H9 (cell line): ENCODE results near the gene KRTAP4-9. TPM values are rescaled to one million over a fixed set of nuclear protein-coding genes. Genes with fewer than 3 reads are reported as not detected.
"Not testable (repeated sequence)": the region's sequence is repeated elsewhere in the genome, so short reads cannot be mapped to it uniquely, and the experiment has no call there.

Source experiments
- DNase-seq: peaks from one replicate; pipeline ENCODE4 v3.0.0-alpha.2; 2017
- H2AFZ ChIP-seq: one replicate; pipeline ENCODE4 v1.6.1; 2013; ENCODE audit warnings: mild to moderate bottlenecking, low read length, control low read depth, moderate library complexity
- H2AK5ac ChIP-seq: 2 replicates; pipeline ENCODE4 v1.6.1; 2013; ENCODE audit warnings: low read length, control low read depth, mixed read lengths; ENCODE audit not compliant: insufficient read length
- H2BK120ac ChIP-seq: one replicate; pipeline ENCODE4 v1.6.1; 2013; ENCODE audit warnings: low read depth, mild to moderate bottlenecking, low read length, control low read depth, inconsistent platforms; ENCODE audit not compliant: poor library complexity, severe bottlenecking
- H2BK12ac ChIP-seq: 2 replicates; pipeline ENCODE4 v1.6.1; 2013; ENCODE audit warnings: low read length, control low read depth, mixed read lengths, low read depth; ENCODE audit not compliant: insufficient read length
- H2BK15ac ChIP-seq: 2 replicates; pipeline ENCODE4 v1.6.1; 2013; ENCODE audit warnings: low read depth, low read length, control low read depth
- H2BK20ac ChIP-seq: one replicate; pipeline ENCODE4 v1.6.1; 2013; ENCODE audit warnings: low read depth, mild to moderate bottlenecking, low read length, control low read depth, inconsistent platforms; ENCODE audit not compliant: poor library complexity, severe bottlenecking
- H2BK5ac ChIP-seq: 2 replicates; pipeline ENCODE4 v1.6.1; 2013; ENCODE audit warnings: low read length, control low read depth, mixed read lengths; ENCODE audit not compliant: insufficient read length
- H3K14ac ChIP-seq: 2 replicates; pipeline ENCODE4 v1.6.1; 2013; ENCODE audit warnings: low read length, control low read depth; ENCODE audit not compliant: insufficient read depth
- H3K18ac ChIP-seq: 2 replicates; pipeline ENCODE4 v1.6.1; 2013; ENCODE audit warnings: low read depth, mild to moderate bottlenecking, mixed read lengths, low read length, control low read depth; ENCODE audit not compliant: insufficient read length
- H3K23ac ChIP-seq: 2 replicates; pipeline ENCODE4 v1.6.1; 2013; ENCODE audit warnings: low read length, control low read depth, mixed read lengths, low read depth; ENCODE audit not compliant: insufficient read length
- H3K23me2 ChIP-seq: 2 replicates; pipeline ENCODE4 v1.6.1; 2013; ENCODE audit warnings: low read depth, mild to moderate bottlenecking, mixed read lengths, low read length, control low read depth; ENCODE audit not compliant: insufficient read length, poor library complexity, severe bottlenecking
- H3K27ac ChIP-seq: 2 replicates; pipeline ENCODE4 v1.5.1; 2013; ENCODE audit warnings: low read length, control low read depth, mixed read lengths, low read depth; ENCODE audit not compliant: insufficient read length
- H3K27me3 ChIP-seq: 2 replicates; pipeline ENCODE4 v1.6.1; 2013; ENCODE audit warnings: low read length, control low read depth, inconsistent platforms; ENCODE audit not compliant: insufficient read depth
- H3K4ac ChIP-seq: 2 replicates; pipeline ENCODE4 v1.6.1; 2013; ENCODE audit warnings: low read depth, mild to moderate bottlenecking, control low read depth, inconsistent platforms, low read length, moderate library complexity
- H3K4me1 ChIP-seq: 2 replicates; pipeline ENCODE4 v1.6.1; 2013; ENCODE audit warnings: low read length, control low read depth, inconsistent platforms; ENCODE audit not compliant: insufficient read depth
- H3K4me2 ChIP-seq: 2 replicates; pipeline ENCODE4 v1.6.1; 2013; ENCODE audit warnings: low read length, control low read depth, mixed read lengths; ENCODE audit not compliant: insufficient read length, insufficient read depth
- H3K56ac ChIP-seq: 2 replicates; pipeline ENCODE4 v1.6.1; 2013; ENCODE audit warnings: low read depth, mild to moderate bottlenecking, mixed read lengths, low read length, control low read depth; ENCODE audit not compliant: insufficient read length
- H3K79me1 ChIP-seq: 2 replicates; pipeline ENCODE4 v1.6.1; 2013; ENCODE audit warnings: low read depth, mild to moderate bottlenecking, moderate library complexity, low read length, control low read depth, inconsistent platforms; ENCODE audit not compliant: insufficient read depth, poor library complexity, severe bottlenecking
- H3K79me2 ChIP-seq: 2 replicates; pipeline ENCODE4 v1.6.1; 2013; ENCODE audit warnings: low read length, control low read depth, inconsistent platforms; ENCODE audit not compliant: insufficient read depth
- H3K9ac ChIP-seq: 2 replicates; pipeline ENCODE4 v1.6.1; 2013; ENCODE audit warnings: low read length, control low read depth, mixed read lengths; ENCODE audit not compliant: insufficient read length; ENCODE audit errors: extremely low read depth
- H3K9me3 ChIP-seq: one replicate; pipeline ENCODE4 v1.6.1; 2013; ENCODE audit warnings: low read depth, low read length, inconsistent platforms; ENCODE audit not compliant: control insufficient read depth
- H3T11ph ChIP-seq: one replicate; pipeline ENCODE4 v1.6.1; 2013; ENCODE audit warnings: mild to moderate bottlenecking, low read length, control low read depth, inconsistent platforms
- H4K20me1 ChIP-seq: one replicate; pipeline ENCODE4 v1.6.1; 2013; ENCODE audit not compliant: control insufficient read depth, insufficient read length, insufficient read depth
- H4K5ac ChIP-seq: 2 replicates; pipeline ENCODE4 v1.6.1; 2013; ENCODE audit warnings: low read depth, mild to moderate bottlenecking, mixed read lengths, low read length, control low read depth; ENCODE audit not compliant: insufficient read length
- H4K8ac ChIP-seq: replicated peaks from 2 replicates; pipeline ENCODE4 v1.6.1; 2013; ENCODE audit warnings: low read length, control low read depth, mixed read lengths, low read depth; ENCODE audit not compliant: insufficient read length
- H4K91ac ChIP-seq: 2 replicates; pipeline ENCODE4 v1.6.1; 2013; ENCODE audit warnings: low read depth, mild to moderate bottlenecking, moderate library complexity, mixed read lengths, low read length, control low read depth; ENCODE audit not compliant: insufficient read length
- H3K27ac Mint-ChIP-seq, 3 experiments: 2 replicates in 2 of 3; 3 replicates in 1 of 3; pipeline ENCODE4 v1.8.0; 2020 to 2021; ENCODE audit warnings: mixed read lengths in 3 of 3, mild to moderate bottlenecking in 1 of 3, moderate library complexity in 1 of 3
- H3K27me3 Mint-ChIP-seq: 2 replicates; pipeline ENCODE4 v1.8.0; 2021; ENCODE audit warnings: low read depth, mild to moderate bottlenecking, moderate library complexity, mixed read lengths
- H3K36me3 Mint-ChIP-seq, 3 experiments: 2 replicates in 2 of 3; 3 replicates in 1 of 3; pipeline ENCODE4 v1.8.0; 2020 to 2021; ENCODE audit warnings: low read depth in 3 of 3, mixed read lengths in 3 of 3; ENCODE audit not compliant: insufficient read depth in 1 of 3
- H3K4me1 Mint-ChIP-seq, 2 experiments: 2 replicates each; pipeline ENCODE4 v1.8.0; 2020; ENCODE audit warnings: mixed read lengths in 2 of 2
- H3K4me3 Mint-ChIP-seq, 2 experiments: 2 replicates in 1 of 2; 3 replicates in 1 of 2; pipeline ENCODE4 v1.8.0; 2020 to 2021; ENCODE audit warnings: mild to moderate bottlenecking in 2 of 2, mixed read lengths in 2 of 2, moderate library complexity in 1 of 2
- H3K9me3 Mint-ChIP-seq, 2 experiments: 2 replicates in 1 of 2; 3 replicates in 1 of 2; pipeline ENCODE4 v1.8.0; 2020; ENCODE audit warnings: mild to moderate bottlenecking in 2 of 2, mixed read lengths in 2 of 2, moderate library complexity in 1 of 2
- WGBS: extraction: QIAGEN DNeasy Blood & Tissue Kit; methylation state at CpG from one replicate; pipeline ENCODE4 v1.1.7; 2013; ENCODE audit warnings: missing lambda C conversion rate, low lambda C conversion rate, mixed read lengths; ENCODE audit not compliant: insufficient read length; ENCODE audit errors: extremely low coverage; 5-methylcytosine and 5-hydroxymethylcytosine counted together
- total RNA-seq: library from RNA; stranded (reverse); gene quantifications from 2 replicates; pipeline ENCODE4 v1.2.1, GENCODE V29; 2021
- TF ChIP-seq, protein P1 (sequence below): fragments of 200-600 bp; sonication (generic); conservative IDR thresholded peaks from 3 replicates; pipeline ENCODE4 v1.8.0; 2021; ENCODE audit warnings: antibody characterized with exemption, mild to moderate bottlenecking

Gene KRTAP4-9
- total RNA-seq, 1 experiment from 2014 or later, result not detected

DNA sequence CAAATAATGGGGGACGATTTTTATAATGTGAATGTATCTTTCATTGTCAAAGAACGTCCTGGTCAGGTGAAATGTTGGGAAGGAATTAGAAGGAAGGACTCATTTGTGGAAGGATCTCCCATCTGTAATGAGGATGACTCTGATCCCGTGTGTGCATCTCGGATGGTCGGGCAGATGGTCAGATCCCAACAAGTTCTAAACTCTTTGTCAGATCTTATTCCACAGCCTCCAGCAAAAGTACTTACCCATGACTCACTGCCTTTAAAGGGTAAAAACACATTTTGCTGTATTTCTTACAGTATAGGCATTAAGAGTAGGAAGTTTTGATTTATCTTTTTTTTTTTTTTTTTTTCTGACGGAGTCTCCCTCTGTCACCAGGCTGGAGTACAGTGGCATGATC is 6.7 kb upstream of the KRTAP4-9 start:
- Histone ChIP-seq H3K9ac (no peak overlapping the region), H2BK5ac (no peak overlapping the region), H2BK15ac (no peak overlapping the region), H3K27ac (no peak overlapping the region), H3K56ac (no peak overlapping the region), H3K79me2 (no peaks in the 10 kb centered on the region), H3K9me3 (no peaks in the 10 kb centered on the region), H3K4me2 (no peak overlapping the region), H4K5ac (no peak overlapping the region), H3K4ac (no peak overlapping the region), H4K8ac (no peak overlapping the region), H2AK5ac (no peak overlapping the region), H3T11ph (no peak overlapping the region), H2BK12ac (no peak overlapping the region), H3K23ac (no peak overlapping the region), H3K18ac (no peak overlapping the region), H2BK120ac (no peak overlapping the region), H3K14ac (no peak overlapping the region), H3K79me1 (no peaks in the 10 kb centered on the region), H4K91ac (no peak overlapping the region), H2AFZ (no peak overlapping the region), H2BK20ac (no peak overlapping the region), H3K4me1 (no peaks in the 10 kb centered on the region), H4K20me1 (no peaks in the 10 kb centered on the region), H3K27me3 (no peaks in the 10 kb centered on the region), H3K23me2 (no peaks in the 10 kb centered on the region)
- peaks cover 31 to 38% of the 10 kb centered on the region in 2 experiments for H3K4me1 Mint-ChIP-seq
- peaks cover 0 to 10% (median 3%) of the 10 kb centered on the region in 3 experiments; a peak in 3 of 7 replicates for H3K36me3 Mint-ChIP-seq
- peaks cover 4 to 11% of the 10 kb centered on the region in 2 experiments; a peak in 4 of 5 replicates for H3K9me3 Mint-ChIP-seq
- WGBS, result no CpG with 5 or more reads among the region's 6 CpGs
- H3K27ac Mint-ChIP-seq, result no peak overlapping the region
- DNase-seq, result no peak
- TF ChIP-seq, protein P1, sequence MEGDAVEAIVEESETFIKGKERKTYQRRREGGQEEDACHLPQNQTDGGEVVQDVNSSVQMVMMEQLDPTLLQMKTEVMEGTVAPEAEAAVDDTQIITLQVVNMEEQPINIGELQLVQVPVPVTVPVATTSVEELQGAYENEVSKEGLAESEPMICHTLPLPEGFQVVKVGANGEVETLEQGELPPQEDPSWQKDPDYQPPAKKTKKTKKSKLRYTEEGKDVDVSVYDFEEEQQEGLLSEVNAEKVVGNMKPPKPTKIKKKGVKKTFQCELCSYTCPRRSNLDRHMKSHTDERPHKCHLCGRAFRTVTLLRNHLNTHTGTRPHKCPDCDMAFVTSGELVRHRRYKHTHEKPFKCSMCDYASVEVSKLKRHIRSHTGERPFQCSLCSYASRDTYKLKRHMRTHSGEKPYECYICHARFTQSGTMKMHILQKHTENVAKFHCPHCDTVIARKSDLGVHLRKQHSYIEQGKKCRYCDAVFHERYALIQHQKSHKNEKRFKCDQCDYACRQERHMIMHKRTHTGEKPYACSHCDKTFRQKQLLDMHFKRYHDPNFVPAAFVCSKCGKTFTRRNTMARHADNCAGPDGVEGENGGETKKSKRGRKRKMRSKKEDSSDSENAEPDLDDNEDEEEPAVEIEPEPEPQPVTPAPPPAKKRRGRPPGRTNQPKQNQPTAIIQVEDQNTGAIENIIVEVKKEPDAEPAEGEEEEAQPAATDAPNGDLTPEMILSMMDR, result no peak
- no peak overlapping the region for H3K4me3 Mint-ChIP-seq
- peaks cover 1% of the 10 kb centered on the region; the same call in 1 of the 2 replicates for H3K27me3 Mint-ChIP-seq

DNA sequence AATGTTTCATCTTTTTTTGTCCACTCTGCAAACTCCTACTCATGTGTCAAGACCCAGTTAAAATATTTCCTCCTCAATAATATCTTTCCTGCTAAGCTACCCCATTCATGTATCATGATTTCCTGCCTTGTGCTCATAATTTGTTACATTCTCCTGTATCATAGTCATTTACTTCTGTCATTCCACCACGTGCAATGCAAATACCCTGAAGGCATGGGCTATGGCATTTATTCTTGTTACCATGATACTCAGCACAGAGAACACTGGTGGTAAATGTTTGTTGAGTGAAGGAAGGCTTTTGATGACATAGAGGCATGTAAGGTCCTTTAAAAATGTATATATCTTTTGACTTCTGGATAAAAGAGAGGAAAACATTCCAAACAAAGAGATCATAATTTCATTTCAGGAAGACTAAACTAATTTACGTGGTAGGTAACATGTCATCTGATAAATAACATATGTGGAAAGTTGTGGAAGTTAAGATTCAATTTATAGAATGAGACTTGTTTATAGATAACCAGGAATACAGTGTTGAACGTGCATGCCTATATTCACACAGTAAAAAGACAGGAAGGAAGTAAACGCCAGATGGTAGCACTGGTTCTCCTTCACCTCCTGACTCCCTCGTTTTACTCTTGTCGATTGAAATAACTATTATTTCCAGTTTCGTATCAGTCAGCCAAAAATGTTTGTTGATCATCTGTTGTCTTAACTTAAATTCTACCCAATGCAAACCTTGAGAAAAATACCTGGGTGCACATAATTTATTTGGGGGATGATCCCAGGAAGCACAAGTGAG is 5.3 kb upstream of the KRTAP4-9 start:
- H2BK15ac ChIP-seq, H2BK20ac ChIP-seq, H4K20me1 ChIP-seq, H4K8ac ChIP-seq, H3K36me3 Mint-ChIP-seq, H2BK120ac ChIP-seq, H3K27ac Mint-ChIP-seq, H3K79me2 ChIP-seq, H3K4me1 ChIP-seq, H3K27me3 Mint-ChIP-seq, H3K56ac ChIP-seq, H3K23me2 ChIP-seq, H3K4ac ChIP-seq, H2BK5ac ChIP-seq, DNase-seq, H2BK12ac ChIP-seq, H2AK5ac ChIP-seq, H3K27me3 ChIP-seq, H3K79me1 ChIP-seq, H3K4me3 Mint-ChIP-seq, H3K4me2 ChIP-seq, H3K9me3 ChIP-seq, H2AFZ ChIP-seq, H3K18ac ChIP-seq, H4K5ac ChIP-seq, H4K91ac ChIP-seq, H3T11ph ChIP-seq, H3K9ac ChIP-seq, H3K9me3 Mint-ChIP-seq, H3K23ac ChIP-seq, H3K27ac ChIP-seq, H3K14ac ChIP-seq: not testable (repeated sequence)
- WGBS, result no CpG with 5 or more reads among the region's 7 CpGs
- peaks cover 34 to 38% of the 10 kb centered on the region in 2 experiments for H3K4me1 Mint-ChIP-seq
